Astrocyte of the cerebellum (primary cell): ENCODE results near the gene RPGRIP1.

ENCODE experiments used
- DNase-seq: peaks from one replicate; pipeline ENCODE4 v3.0.0-alpha.2; 2011; ENCODE audit warnings: low read depth
- H3K4me3 ChIP-seq: 2 replicates; pipeline ENCODE4 v1.5.1; 2011; ENCODE audit warnings: mild to moderate bottlenecking, low read depth, low read length, moderate library complexity
- CTCF ChIP-seq: IDR thresholded peaks from 2 replicates; pipeline ENCODE4 v1.5.1; 2012; ENCODE audit warnings: low read length, low read depth, moderate library complexity, mild to moderate bottlenecking; ENCODE audit errors: missing control alignments
- in situ Hi-C: cut with HindIII; loops from 2 replicates; pipeline ENCODE4 v1.10.0; 2017; ENCODE audit warnings: low sequenced_read_pairs

The RPGRIP1 gene

GRCh38 chr14:21309956-21310355 is 30.1 kb downstream of the RPGRIP1 start:
- DNase-seq = no peak
- in situ Hi-C loops = no loop called here
- TF ChIP-seq CTCF = no peak
- H3K4me3 ChIP-seq = no peak overlapping the region

- no peak for TF ChIP-seq CTCF
- in situ Hi-C loops = no loop called here
- DNase-seq = no peak
- H3K4me3 ChIP-seq = no peak overlapping the region
Measured at GRCh38 chr14:21311614-21312013, 31.7 kb downstream of the RPGRIP1 start.

- DNase-seq = no peak
- TF ChIP-seq CTCF = no peak
- H3K4me3 ChIP-seq = no peak overlapping the region
- in situ Hi-C loops = no loop called here
Measured at GRCh38 chr14:21313512-21313911, 33.6 kb downstream of the RPGRIP1 start.

- in situ Hi-C loops = no loop called here
- TF ChIP-seq CTCF = no peak
- no peak overlapping the region for H3K4me3 ChIP-seq
- no peak for DNase-seq
Measured at GRCh38 chr14:21317398-21317797, 37.5 kb downstream of the RPGRIP1 start.

- in situ Hi-C loops = no loop called here
- no peak for TF ChIP-seq CTCF
- no peak overlapping the region for H3K4me3 ChIP-seq
- no peak for DNase-seq
Measured at GRCh38 chr14:21320913-21321312, 41.0 kb downstream of the RPGRIP1 start.

- in situ Hi-C loops = no loop called here
- no peak for TF ChIP-seq CTCF
- no peak overlapping the region for H3K4me3 ChIP-seq
- no peak for DNase-seq
Measured at GRCh38 chr14:21322716-21323115, 42.8 kb downstream of the RPGRIP1 start.

GRCh38 chr14:21326972-21327371 is 47.1 kb downstream of the RPGRIP1 start:
- in situ Hi-C loops = no loop called here

More at GRCh38 chr14:21326972-21327371, 47.1 kb downstream of the RPGRIP1 start:
- no peak overlapping the region for H3K4me3 ChIP-seq
- no peak for DNase-seq
- no peak for TF ChIP-seq CTCF
